Gastroesophageal sphincter (tissue), 4 donors: ENCODE measurements around the gene PDE6C. TPM values are rescaled to one million over a fixed set of nuclear protein-coding genes. Genes with fewer than 3 reads are reported as not detected.

ENCODE experiments used
- ATAC-seq: fragments of 150-250 bp; one replicate; pipeline ENCODE4 v1.9.1; 2016; ENCODE audit warnings: mild to moderate bottlenecking, moderate library complexity
- H3K27ac ChIP-seq, 4 donors: fragments of 200-600 bp; sonication (generic) in 3 of 4; 1 replicate in 3 of 4; 2 replicates in 1 of 4; pipeline ENCODE4 v1.5.1; 2016 to 2019
- H3K27me3 ChIP-seq: fragments of 200-600 bp; sonication (generic); one replicate; pipeline ENCODE4 v1.5.1; 2019
- H3K36me3 ChIP-seq, 2 donors: fragments of 200-600 bp; sonication (generic); one replicate each; pipeline ENCODE4 v1.5.1; 2019; ENCODE audit warnings: control low read depth in 1 of 2
- H3K4me1 ChIP-seq, 3 donors: fragments of 200-600 bp; sonication (generic); 1 replicate in 2 of 3; 2 replicates in 1 of 3; pipeline ENCODE4 v1.5.1; 2016 to 2019; ENCODE audit warnings: control low read depth in 2 of 3
- H3K4me3 ChIP-seq, 2 donors: fragments of 200-600 bp; sonication (generic); one replicate each; pipeline ENCODE4 v1.5.1; 2019; ENCODE audit warnings: mild to moderate bottlenecking in 1 of 2, moderate library complexity in 1 of 2
- H3K9me3 ChIP-seq, 3 donors: fragments of 200-600 bp; sonication (generic); one replicate each; pipeline ENCODE4 v1.5.1; 2017 to 2019; ENCODE audit warnings: control low read depth in 2 of 3
- CTCF ChIP-seq, 4 experiments: fragments of 200-600 bp in 2 of 4; fragments of 450-650 bp in 2 of 4; sonication (generic) in 1 of 4; IDR thresholded peaks; one replicate each; pipeline ENCODE4 v1.5.1; 2017 to 2019; ENCODE audit warnings: antibody characterized with exemption in 4 of 4, mild to moderate bottlenecking in 2 of 4, moderate library complexity in 2 of 4
- EP300 ChIP-seq: sonication (generic); formaldehyde crosslinking; IDR thresholded peaks from one replicate; pipeline ENCODE4 v1.6.1; 2017; ENCODE audit warnings: antibody characterized with exemption, mild to moderate bottlenecking
- POLR2A ChIP-seq, 2 donors: fragments of 450-650 bp; IDR thresholded peaks; one replicate each; pipeline ENCODE4 v1.6.1; 2017; ENCODE audit warnings: antibody characterized with exemption in 2 of 2, mild to moderate bottlenecking in 2 of 2, moderate library complexity in 1 of 2
- POLR2AphosphoS5 ChIP-seq: sonication (generic); formaldehyde crosslinking; IDR thresholded peaks from one replicate; pipeline ENCODE4 v1.6.1; 2017; ENCODE audit warnings: antibody characterized with exemption
- WGBS, 2 donors: methylation state at CpG; one replicate each; pipeline ENCODE4 v1.1.5; 2018; ENCODE audit warnings: low coverage in 1 of 2; 5-methylcytosine and 5-hydroxymethylcytosine counted together
- total RNA-seq, 4 donors: library from RNA; depleted of rRNA; stranded (reverse); fragments of >200 nt; gene quantifications; one replicate each; pipeline ENCODE4 v1.1.0, GENCODE V29; 2016

The PDE6C gene
- total RNA-seq, 4 donors from 2014 or later: not detected

GRCh38 chr10:93673791-93674190 lies 61.5 kb downstream of the PDE6C start:
- TF ChIP-seq CTCF (IDR thresholded peaks at IDR 0.05) (no peak), POLR2A (IDR thresholded peaks at IDR 0.05) (no peak), POLR2AphosphoS5 (no peak), EP300 (no peak)
- Histone ChIP-seq H3K4me1 (no peaks in the 10 kb centered on the region), H3K27ac (no peak overlapping the region), H3K9me3 (no peaks in the 10 kb centered on the region), H3K27me3 (no peaks in the 10 kb centered on the region), H3K4me3 (no peak overlapping the region), H3K36me3 (peaks cover 3 to 91% of the 10 kb centered on the region in 2 donors)
- no peak for ATAC-seq
- WGBS, 2 donors: 91 to 100% methylated on average over 2 of the region's 2 CpGs

GRCh38 chr10:93678386-93678785 lies 66.0 kb downstream of the PDE6C start:
- Histone ChIP-seq H3K27me3 (no peaks in the 10 kb centered on the region), H3K9me3 (no peaks in the 10 kb centered on the region), H3K27ac (no peak overlapping the region), H3K4me3 (no peak overlapping the region), H3K36me3 (peaks cover 3 to 92% of the 10 kb centered on the region in 2 donors), H3K4me1 (no peaks in the 10 kb centered on the region)
- TF ChIP-seq CTCF (IDR thresholded peaks at IDR 0.05) (no peak), POLR2AphosphoS5 (no peak), POLR2A (IDR thresholded peaks at IDR 0.05) (no peak), EP300 (no peak)
- no peak for ATAC-seq
- 86% methylated on average over 4 of the region's 4 CpGs for WGBS, 2 donors

GRCh38 chr10:93678805-93679587 lies 66.7 kb downstream of the PDE6C start:
- H3K4me3 ChIP-seq: no peak overlapping the region
- no peak for ATAC-seq
- WGBS, 2 donors: 74 to 86% methylated on average over 3 of the region's 3 CpGs
- H3K9me3 ChIP-seq: no peaks in the 10 kb centered on the region
- TF ChIP-seq CTCF (IDR thresholded peaks at IDR 0.05) (no peak), EP300 (no peak), POLR2A (IDR thresholded peaks at IDR 0.05) (no peak), POLR2AphosphoS5 (no peak)
- H3K27ac ChIP-seq: no peak overlapping the region
- H3K4me1 ChIP-seq: no peaks in the 10 kb centered on the region
- H3K36me3 ChIP-seq: peaks cover 3 to 92% of the 10 kb centered on the region in 2 donors
- no peaks in the 10 kb centered on the region for H3K27me3 ChIP-seq

- Histone ChIP-seq H3K4me1 (no peaks in the 10 kb centered on the region), H3K9me3 (no peaks in the 10 kb centered on the region), H3K36me3 (peaks cover under 1 to 90% of the 10 kb centered on the region in 2 donors), H3K27me3 (no peaks in the 10 kb centered on the region), H3K27ac (no peak overlapping the region), H3K4me3 (no peak overlapping the region)
- TF ChIP-seq CTCF (IDR thresholded peaks at IDR 0.05): peak in 1 of 4 experiments; percentile 27
- TF ChIP-seq POLR2AphosphoS5: no peak
- TF ChIP-seq EP300: no peak
- TF ChIP-seq POLR2A (IDR thresholded peaks at IDR 0.05): no peak
- no peak for ATAC-seq
- WGBS, 2 donors: 56 to 68% methylated on average over 3 to 4 of the region's 4 CpGs
These were observed 68.2 kb downstream of the PDE6C start for GRCh38 chr10:93680412-93681047.

- Histone ChIP-seq H3K27ac (no peak overlapping the region), H3K4me1 (no peaks in the 10 kb centered on the region), H3K27me3 (no peaks in the 10 kb centered on the region), H3K4me3 (no peak overlapping the region), H3K9me3 (no peaks in the 10 kb centered on the region), H3K36me3 (peaks cover 11 to 79% of the 10 kb centered on the region in 2 donors)
- ATAC-seq: no peak
- TF ChIP-seq EP300 (no peak), CTCF (IDR thresholded peaks at IDR 0.05) (no peak), POLR2AphosphoS5 (no peak), POLR2A (IDR thresholded peaks at IDR 0.05) (no peak)
These were observed 75.4 kb downstream of the PDE6C start for GRCh38 chr10:93687737-93688136.
